IPS-11a (cell line): Measurements from ENCODE around the gene JADE2.

Source experiments
- H3K4me3 ChIP-seq: one replicate; pipeline ENCODE4 v1.5.1; 2013; ENCODE audit warnings: low read depth, low read length, control low read depth

The JADE2 gene

DNA sequence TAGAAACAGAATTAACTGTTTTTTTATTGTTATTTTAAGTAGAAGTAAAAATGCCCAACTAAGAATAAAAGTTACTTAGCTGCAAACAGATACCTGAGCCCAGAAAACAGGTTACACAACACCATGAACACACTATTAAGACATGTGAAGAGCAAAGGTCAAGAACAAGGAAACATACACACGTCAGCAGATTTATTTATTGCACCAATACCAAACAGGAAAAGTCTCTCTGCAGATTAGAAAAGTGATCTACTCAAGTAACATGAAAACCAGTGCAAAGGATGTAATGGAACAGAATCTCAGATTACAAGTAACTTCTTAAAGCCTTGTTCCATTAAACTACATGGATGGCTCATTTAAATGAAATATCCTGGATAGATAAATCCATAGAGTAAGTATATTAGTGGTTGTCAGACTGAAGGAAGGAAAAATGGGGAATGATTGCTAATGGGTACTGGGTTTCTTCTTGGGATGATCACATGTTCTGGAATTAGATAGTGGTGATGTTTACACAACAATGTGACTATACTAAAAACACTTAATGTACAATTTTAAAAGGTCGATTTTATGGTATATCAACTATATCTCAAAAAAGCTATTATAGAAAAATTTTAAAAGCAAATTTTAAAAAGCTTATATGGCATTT is 101.0 kb downstream of the JADE2 start:
- H3K4me3 ChIP-seq: no peak overlapping the region
